NCI-H510A (cell line): ENCODE data around the gene EGR1.
"Not testable (repeated sequence)": the region's sequence is repeated elsewhere in the genome, so short reads cannot be mapped to it uniquely, and the experiment has no call there.

ENCODE experiments used
- DNase-seq: peaks from one replicate; lab custom pipeline; 2025; lab: John Stamatoyannopoulos, UW

The EGR1 gene

GRCh38 chr5:138507485-138507884, 42.2 kb downstream of the EGR1 start:
- not testable (repeated sequence) for DNase-seq

- DNase-seq, result no peak
These were observed 43.7 kb downstream of the EGR1 start for GRCh38 chr5:138508958-138509357.

DNA sequence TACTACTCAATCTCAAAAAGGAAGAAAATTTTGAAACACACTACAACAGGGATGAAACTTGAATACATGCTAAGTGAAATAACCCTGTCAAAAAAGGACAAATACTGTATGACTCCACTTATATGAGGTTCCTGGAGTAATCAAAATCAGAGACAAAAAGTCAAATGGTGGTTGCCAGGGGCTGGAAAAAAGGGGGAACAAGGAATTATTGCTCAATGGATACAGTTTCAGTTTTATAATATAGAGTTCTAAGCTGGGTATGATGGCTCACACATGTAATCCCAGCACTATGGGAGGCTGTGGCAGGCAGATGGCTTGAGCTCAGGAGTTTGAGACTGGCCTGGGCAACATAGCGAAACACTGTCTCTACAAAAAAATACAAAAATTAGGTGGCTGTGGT, 48.7 kb downstream of the EGR1 start:
- no peak for DNase-seq

GRCh38 chr5:138515556-138516245, 50.4 kb downstream of the EGR1 start:
- no peak for DNase-seq

- DNase-seq, result no peak
These were observed 52.2 kb downstream of the EGR1 start for GRCh38 chr5:138517437-138517836.
